ENCODE measurements around the gene STKLD1.
A peak's percentile ranks its signal among the peaks of the same experiment; 100 is the strongest.

Gene STKLD1

DNA sequence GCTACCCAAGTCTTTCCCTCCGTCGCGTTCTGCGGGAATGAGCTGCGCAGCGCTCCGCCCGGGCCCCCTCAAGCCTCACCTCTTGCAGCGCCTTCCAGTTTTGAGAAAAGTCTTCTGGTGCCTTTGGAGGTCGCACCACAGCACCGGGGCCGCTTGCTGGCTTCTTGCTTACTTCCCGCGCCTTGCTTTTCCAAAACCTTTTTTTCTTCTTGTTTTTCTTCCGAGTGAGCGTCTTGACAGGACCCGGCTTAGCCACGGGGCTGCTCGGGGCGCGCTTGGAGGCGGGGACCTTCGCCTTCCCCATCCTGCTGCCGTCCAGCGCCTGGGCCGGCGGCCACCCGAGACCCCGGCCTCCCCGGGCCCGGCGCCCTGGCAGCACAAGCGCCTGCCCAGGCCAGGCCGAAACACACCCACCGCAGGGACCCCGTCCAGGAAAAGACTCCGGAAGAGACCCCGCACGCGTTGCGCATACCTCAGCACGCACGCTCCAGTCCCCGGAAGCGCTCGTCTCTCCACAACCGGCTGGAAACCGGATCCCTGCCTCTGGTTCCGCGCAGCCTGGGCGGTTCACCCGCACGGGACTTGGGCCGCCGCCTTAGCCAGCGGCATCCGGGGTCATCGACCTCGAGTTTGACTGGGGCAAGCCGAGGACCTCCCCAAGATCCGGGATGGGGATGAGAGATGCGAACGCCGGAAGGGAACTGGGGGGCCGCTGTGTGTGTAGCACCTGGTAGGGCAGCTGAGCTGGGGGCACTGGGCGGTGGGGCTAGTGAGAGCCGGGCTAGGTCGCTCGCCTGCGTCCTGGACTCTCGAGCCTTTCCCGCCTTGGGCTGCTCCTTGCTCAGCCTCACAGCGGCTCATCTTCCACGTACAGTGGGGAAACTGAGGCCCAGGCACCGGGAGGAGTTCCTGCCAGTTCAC is 41.6 kb downstream of the STKLD1 start, which contains the start of gene REXO4:
TSS of gene REXO4 (minus strand) at position 470 of the 921 bp plus-strand sequence. CDS start at position 304, 166 bp downstream.
- peak; percentile 87 for DNase-seq (ENCODE audit: low read depth)

GRCh38 chr9:133419005-133419404 is 42.8 kb downstream of the STKLD1 start:
- DNase-seq (ENCODE audit: low read depth): no peak

GRCh38 chr9:133420392-133420827 is 44.2 kb downstream of the STKLD1 start:
- DNase-seq (ENCODE audit: low read depth): no peak

- peak; percentile 39 for DNase-seq (ENCODE audit: low read depth)
Observed at GRCh38 chr9:133421615-133422542, 45.7 kb downstream of the STKLD1 start, which contains the start of gene ADAMTS13. Gene ADAMTS13, plus strand, starts transcription at chr9:133422367. Its CDS starts 77 bp downstream, at chr9:133422444.

DNA sequence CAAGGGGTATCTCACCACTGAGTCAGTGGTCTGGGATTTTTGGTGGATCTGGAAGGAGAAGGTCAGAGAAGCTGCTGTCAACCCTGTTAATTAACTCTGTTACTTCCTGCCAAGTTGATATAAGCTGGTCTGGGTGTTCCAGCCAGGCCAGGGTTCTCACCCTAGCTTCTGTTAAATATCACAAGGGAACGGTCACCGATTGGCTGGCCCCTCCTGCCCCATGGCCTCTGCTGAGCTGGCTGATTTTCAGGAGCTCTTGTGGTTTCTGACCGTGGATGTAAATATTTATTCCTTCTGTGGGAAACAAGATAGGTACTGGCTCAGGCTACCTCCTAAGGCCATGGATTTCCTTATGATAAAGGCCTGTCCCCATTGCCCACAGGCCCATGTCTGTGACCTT is 47.0 kb downstream of the STKLD1 start:
- DNase-seq (ENCODE audit: low read depth): no peak

DNA sequence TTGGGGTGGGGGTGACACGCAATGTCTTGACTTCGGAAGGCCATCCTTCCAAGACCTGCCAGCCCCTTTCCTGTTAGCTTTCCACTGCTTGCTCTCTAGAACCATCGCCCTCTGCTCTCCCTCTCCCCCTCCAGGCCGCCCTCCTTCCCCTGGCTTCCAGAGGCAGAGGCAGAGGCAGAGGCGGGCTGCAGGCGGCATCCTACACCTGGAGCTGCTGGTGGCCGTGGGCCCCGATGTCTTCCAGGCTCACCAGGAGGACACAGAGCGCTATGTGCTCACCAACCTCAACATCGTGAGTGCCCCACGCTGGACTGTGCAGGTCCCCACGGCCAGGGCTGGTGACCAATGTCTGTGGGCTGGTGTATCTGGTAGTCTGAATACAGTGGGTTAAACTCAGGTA is 48.0 kb downstream of the STKLD1 start:
- no peak for DNase-seq (ENCODE audit: low read depth)

- no peak for DNase-seq (ENCODE audit: low read depth)
Observed at GRCh38 chr9:133425049-133425632, 49.0 kb downstream of the STKLD1 start.

DNA sequence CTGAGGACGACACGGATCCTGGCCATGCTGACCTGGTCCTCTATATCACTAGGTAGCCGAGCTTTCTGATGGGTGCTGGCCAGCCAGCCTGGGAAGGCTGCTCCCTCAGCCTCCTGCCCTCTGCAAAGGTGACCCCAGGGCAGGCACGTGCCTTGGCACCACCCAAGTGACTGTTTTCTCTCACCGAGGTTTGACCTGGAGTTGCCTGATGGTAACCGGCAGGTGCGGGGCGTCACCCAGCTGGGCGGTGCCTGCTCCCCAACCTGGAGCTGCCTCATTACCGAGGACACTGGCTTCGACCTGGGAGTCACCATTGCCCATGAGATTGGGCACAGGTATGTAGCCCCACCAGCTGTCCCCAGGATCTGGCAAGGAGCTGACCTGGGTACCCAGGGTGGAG is 49.8 kb downstream of the STKLD1 start:
- DNase-seq (ENCODE audit: low read depth): no peak

DNA sequence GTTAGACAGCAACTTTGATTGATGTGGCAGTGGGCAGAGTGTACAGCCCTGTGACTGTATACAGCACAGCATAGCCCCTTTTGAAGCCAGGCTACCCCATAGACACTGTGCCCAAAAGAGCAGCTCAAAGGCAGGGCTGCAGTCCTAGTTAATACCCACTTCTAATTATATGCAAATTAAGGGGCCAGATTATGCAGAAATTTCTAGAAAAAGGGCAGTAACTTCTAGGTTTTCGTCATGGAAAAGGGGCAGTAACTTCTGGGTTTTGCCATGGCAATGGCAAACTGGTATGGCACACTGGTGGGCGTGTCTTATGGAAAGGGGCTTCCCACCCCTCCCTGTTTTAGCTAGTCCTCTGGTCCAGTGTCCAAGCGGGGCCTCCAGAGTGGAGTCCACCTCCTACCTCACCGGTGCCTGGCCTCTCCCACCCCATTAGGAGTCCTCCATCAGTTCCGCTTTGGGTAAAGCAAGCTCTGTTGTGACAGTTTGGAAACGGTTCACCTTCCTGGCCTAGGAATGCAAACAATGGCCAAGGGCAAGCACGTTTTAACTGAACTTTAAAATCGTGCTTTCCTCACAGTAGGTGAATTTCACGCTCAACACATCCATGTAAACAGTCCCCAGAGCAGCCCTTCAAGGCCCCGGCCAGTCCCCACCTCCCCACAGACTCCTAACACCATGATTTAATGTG is 51.6 kb downstream of the STKLD1 start:
- DNase-seq (ENCODE audit: low read depth): no peak

- no peak for DNase-seq (ENCODE audit: low read depth)
Observed at GRCh38 chr9:133428617-133429101, 52.5 kb downstream of the STKLD1 start.

DNA sequence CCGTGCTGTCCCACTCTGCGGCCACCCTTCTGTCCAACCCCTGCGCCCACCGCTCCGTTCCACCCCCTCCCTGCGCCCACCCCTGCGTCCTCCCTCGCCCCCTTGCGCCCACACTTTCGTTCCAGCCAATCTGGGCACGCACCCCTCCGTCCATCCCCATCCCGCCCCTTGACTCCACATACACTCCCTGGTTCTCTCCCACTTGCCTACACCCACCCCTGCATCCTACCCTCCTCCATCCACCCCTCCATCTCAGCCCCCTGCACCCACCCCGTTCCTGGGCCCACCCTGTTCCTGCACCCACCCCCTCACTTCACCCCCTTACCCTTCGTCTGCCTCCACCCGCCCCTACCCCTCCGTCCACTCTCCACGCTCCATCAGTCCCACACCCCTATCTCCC is 53.0 kb downstream of the STKLD1 start:
- DNase-seq (ENCODE audit: low read depth): no peak

- no peak for DNase-seq (ENCODE audit: low read depth)
Observed at GRCh38 chr9:133429641-133430161, 53.5 kb downstream of the STKLD1 start.

DNA sequence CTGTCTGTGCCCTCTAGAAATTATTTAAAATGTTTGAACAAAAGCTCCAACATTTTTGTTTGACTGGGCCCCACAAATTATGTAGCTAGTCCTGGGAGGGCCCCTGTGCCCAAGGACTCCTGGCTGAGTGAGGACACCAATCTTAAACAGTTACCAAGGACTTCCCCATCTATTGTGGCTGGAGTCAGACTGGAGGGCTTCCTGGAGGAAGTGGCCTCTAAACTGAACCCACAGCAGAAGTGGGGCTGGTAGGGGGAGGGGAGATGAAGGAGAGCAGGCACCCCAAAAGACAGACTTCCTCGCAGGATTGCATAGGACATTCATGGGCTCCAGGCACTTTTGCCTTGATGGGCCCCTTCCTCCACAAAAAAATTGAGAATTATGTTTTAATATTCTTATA is 54.1 kb downstream of the STKLD1 start:
- no peak for DNase-seq (ENCODE audit: low read depth)

DNA sequence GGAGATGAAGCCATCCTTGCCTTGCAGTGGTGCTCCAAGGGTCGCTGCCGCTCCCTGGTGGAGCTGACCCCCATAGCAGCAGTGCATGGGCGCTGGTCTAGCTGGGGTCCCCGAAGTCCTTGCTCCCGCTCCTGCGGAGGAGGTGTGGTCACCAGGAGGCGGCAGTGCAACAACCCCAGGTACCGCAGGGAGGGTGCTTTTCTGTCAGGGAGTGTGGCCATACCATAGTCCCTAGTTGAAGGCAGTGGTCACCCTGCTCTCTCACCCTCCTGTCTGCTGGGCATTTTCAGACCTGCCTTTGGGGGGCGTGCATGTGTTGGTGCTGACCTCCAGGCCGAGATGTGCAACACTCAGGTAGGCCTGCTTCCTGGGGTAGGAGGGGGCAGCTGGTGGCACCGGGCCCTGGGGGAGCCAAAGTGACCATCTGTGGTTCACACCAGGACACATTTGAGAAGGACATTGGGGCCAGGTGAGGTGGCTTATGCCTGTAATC is 57.2 kb downstream of the STKLD1 start:
- no peak for DNase-seq (ENCODE audit: low read depth)

DNA sequence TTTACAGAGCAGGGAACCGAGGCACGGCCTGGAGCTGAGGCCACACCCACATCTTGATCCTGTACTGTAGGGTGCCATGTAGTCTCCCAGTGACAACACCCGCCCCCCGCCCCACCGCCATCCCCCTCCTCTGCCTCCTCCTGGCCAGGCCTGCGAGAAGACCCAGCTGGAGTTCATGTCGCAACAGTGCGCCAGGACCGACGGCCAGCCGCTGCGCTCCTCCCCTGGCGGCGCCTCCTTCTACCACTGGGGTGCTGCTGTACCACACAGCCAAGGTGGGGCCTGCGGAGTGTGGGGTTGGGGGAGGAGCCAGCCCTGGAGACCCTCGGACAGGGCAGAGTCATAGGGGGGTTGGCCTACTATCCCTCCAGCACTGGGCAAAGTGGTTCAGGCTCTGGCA is 60.5 kb downstream of the STKLD1 start:
- DNase-seq (ENCODE audit: low read depth): no peak

- no peak for DNase-seq (ENCODE audit: low read depth)
Observed at GRCh38 chr9:133437753-133438531, 61.8 kb downstream of the STKLD1 start.

DNA sequence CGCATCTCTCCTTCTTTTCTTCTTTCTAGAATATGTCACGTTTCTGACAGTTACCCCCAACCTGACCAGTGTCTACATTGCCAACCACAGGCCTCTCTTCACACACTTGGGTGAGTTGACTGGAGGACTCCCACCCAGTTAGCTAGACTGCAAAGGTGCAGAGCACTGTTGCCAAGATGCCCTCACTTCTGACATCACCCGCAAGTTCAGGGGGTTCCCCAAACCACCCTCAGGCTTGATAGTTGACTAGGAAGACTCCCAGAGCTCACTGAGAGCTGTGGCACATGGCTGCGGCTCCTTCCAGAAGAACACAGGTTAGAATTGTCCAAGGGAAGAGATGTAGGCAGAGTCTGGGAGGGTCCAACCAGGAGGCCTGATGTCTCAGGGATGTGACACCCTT is 63.2 kb downstream of the STKLD1 start:
- DNase-seq (ENCODE audit: low read depth): no peak

GRCh38 chr9:133440874-133441273 is 64.7 kb downstream of the STKLD1 start:
- no peak for DNase-seq (ENCODE audit: low read depth)

GRCh38 chr9:133441571-133441970 is 65.4 kb downstream of the STKLD1 start:
- DNase-seq (ENCODE audit: low read depth): no peak

DNA sequence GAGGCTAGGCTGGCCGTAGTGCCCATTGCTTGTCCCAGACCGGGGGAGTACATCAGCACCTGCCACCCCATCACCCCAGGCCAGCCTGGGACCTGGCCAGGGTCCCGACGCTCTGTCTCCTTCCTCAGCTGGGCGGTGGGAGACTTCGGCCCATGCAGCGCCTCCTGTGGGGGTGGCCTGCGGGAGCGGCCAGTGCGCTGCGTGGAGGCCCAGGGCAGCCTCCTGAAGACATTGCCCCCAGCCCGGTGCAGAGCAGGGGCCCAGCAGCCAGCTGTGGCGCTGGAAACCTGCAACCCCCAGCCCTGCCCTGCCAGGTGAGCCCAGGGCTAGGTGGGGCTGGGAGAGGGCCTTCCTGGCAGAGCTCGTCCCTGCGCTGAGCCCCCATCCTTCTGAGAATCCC is 67.1 kb downstream of the STKLD1 start:
- no peak for DNase-seq (ENCODE audit: low read depth)

All from activated T-cell treated with anti-CD3 and anti-CD28 coated beads for 48 hours (primary cell).